ENCODE measurements around the gene PDS5B. TPM values are rescaled to one million over a fixed set of nuclear protein-coding genes. Genes with fewer than 3 reads are reported as not detected.

Gene PDS5B
- total and polyA plus RNA-seq, 2 donors (not counting 1 experiment from before 2014, with no cell fraction given) = 6.6 to 62.9 TPM

Small RNA genes lying within 50 kb of the gene (small RNA-seq; reads per million reads assigned to genes)
- gene RNY1P4 (ENCODE audit: insufficient read length, low read depth, low replicate concordance) = not detected

Other genes with a start within 250 kb of the PDS5B start
- gene N4BP2L1, start 158.3 kb upstream of the PDS5B start, total RNA-seq = 52.8 and 59.0 TPM in 2 replicates
- gene N4BP2L1, start 158.3 kb upstream of the PDS5B start, polyA plus RNA-seq = 50.9 and 79.9 TPM in 2 replicates
- 239 and 259 TPM in 2 replicates for gene N4BP2L2, start 47.7 kb upstream of the PDS5B start, total RNA-seq
- 63.9 and 66.3 TPM in 2 replicates for gene N4BP2L2, start 47.7 kb upstream of the PDS5B start, polyA plus RNA-seq

Data from B cell (primary cell).